HG03060 (cell line): ENCODE results near the gene B9D2.
"Not testable (repeated sequence)": the region's sequence is repeated elsewhere in the genome, so short reads cannot be mapped to it uniquely, and the experiment has no call there.

ENCODE experiments used
- ATAC-seq: cut with Tn5 transposase; IDR thresholded peaks from one replicate; pipeline ENCODE4 v1.9.1; 2021; ENCODE audit warnings: low read depth, moderate number of reproducible peaks; ENCODE audit not compliant: unreplicated experiment

Gene B9D2

GRCh38 chr19:41392775-41393174 lies 28.8 kb upstream of the B9D2 start:
- no peak for ATAC-seq

- ATAC-seq, result no peak
Measured at GRCh38 chr19:41391618-41392017, 27.7 kb upstream of the B9D2 start.

GRCh38 chr19:41386442-41386841 lies 22.5 kb upstream of the B9D2 start:
- ATAC-seq, result no peak

- no peak for ATAC-seq
Measured at GRCh38 chr19:41384351-41384750, 20.4 kb upstream of the B9D2 start.

- not testable (repeated sequence) for ATAC-seq
Measured at GRCh38 chr19:41381536-41381935, 17.6 kb upstream of the B9D2 start.

- no peak for ATAC-seq
Measured at GRCh38 chr19:41377977-41378709, 14.2 kb upstream of the B9D2 start.

- ATAC-seq, result no peak
Measured at GRCh38 chr19:41376998-41377365, 13.0 kb upstream of the B9D2 start.

GRCh38 chr19:41376241-41376997 lies 12.5 kb upstream of the B9D2 start, which contains the start of gene TMEM91:
TSS of gene TMEM91 (plus strand) at chr19:41376533. CDS start at chr19:41378310, 1,777 bp downstream.
- no peak for ATAC-seq

GRCh38 chr19:41373993-41374392 lies 10.0 kb upstream of the B9D2 start:
- no peak for ATAC-seq

GRCh38 chr19:41372501-41372900 lies 8.6 kb upstream of the B9D2 start:
- no peak for ATAC-seq

GRCh38 chr19:41371541-41371940 lies 7.6 kb upstream of the B9D2 start:
- ATAC-seq, result no peak

GRCh38 chr19:41371119-41371518 lies 7.2 kb upstream of the B9D2 start:
- ATAC-seq, result not testable (repeated sequence)

- no peak for ATAC-seq
Measured at GRCh38 chr19:41369769-41370168, 5.8 kb upstream of the B9D2 start.

GRCh38 chr19:41367848-41368301 lies 3.9 kb upstream of the B9D2 start:
- no peak for ATAC-seq

- ATAC-seq, result no peak
Measured at GRCh38 chr19:41366089-41366488, 2.1 kb upstream of the B9D2 start.

- no peak for ATAC-seq
Measured at GRCh38 chr19:41364524-41365391, 809 bp upstream of the B9D2 start.

GRCh38 chr19:41363371-41363752 lies 587 bp downstream of the B9D2 start:
- no peak for ATAC-seq

GRCh38 chr19:41362143-41362847 lies 1.7 kb downstream of the B9D2 start:
- no peak for ATAC-seq

GRCh38 chr19:41359741-41360140 lies 4.2 kb downstream of the B9D2 start:
- ATAC-seq, result no peak

GRCh38 chr19:41357746-41358145 lies 6.2 kb downstream of the B9D2 start:
- no peak for ATAC-seq
